Esophagus squamous epithelium (tissue), 4 donors: ENCODE data around the gene EFNB2.

ENCODE experiments used
- CTCF ChIP-seq, 6 experiments: fragments of 450-650 bp in 4 of 6; fragments of 200-600 bp in 2 of 6; sonication (generic) in 2 of 6; IDR thresholded peaks; one replicate each; pipeline ENCODE4 v1.5.1; 2016 to 2019; ENCODE audit warnings: antibody characterized with exemption in 6 of 6, mild to moderate bottlenecking in 4 of 6, moderate library complexity in 4 of 6
- POLR2A ChIP-seq, 4 donors: fragments of 450-650 bp; IDR thresholded peaks; one replicate each; pipeline ENCODE4 v1.6.1; 2017; ENCODE audit warnings: antibody characterized with exemption in 4 of 4, mild to moderate bottlenecking in 4 of 4, moderate library complexity in 3 of 4

GRCh38 chr13:106471957-106472543, 63.4 kb downstream of the EFNB2 start:
- TF ChIP-seq CTCF (IDR thresholded peaks at IDR 0.05) = no peak
- TF ChIP-seq POLR2A (IDR thresholded peaks at IDR 0.05) = no peak
